NCI-H526 treated with DMSO at 0.1 percent for 48 hours (cell line): Measurements from ENCODE around the gene KLHDC7B.
A peak's percentile ranks its signal among the peaks of the same experiment; 100 is the strongest.

Source experiments
- DNase-seq: peaks from one replicate; lab custom pipeline; 2025; lab: John Stamatoyannopoulos, UW

The KLHDC7B gene

GRCh38 chr22:50573491-50574382 lies 28.0 kb downstream of the KLHDC7B start:
- DNase-seq, result no peak

GRCh38 chr22:50574383-50574755 lies 28.7 kb downstream of the KLHDC7B start:
- DNase-seq, result no peak

GRCh38 chr22:50575426-50575941 lies 29.8 kb downstream of the KLHDC7B start:
- no peak for DNase-seq

GRCh38 chr22:50576070-50576469 lies 30.4 kb downstream of the KLHDC7B start:
- DNase-seq, result peak; percentile 16

- no peak for DNase-seq
Measured at GRCh38 chr22:50576806-50577696, 31.4 kb downstream of the KLHDC7B start.

- DNase-seq, result no peak
Measured at GRCh38 chr22:50577697-50577986, 31.9 kb downstream of the KLHDC7B start.

GRCh38 chr22:50577987-50578775 lies 32.5 kb downstream of the KLHDC7B start, which contains the start of gene CPT1B:
Gene CPT1B, minus strand, starts transcription at chr22:50578427. Its CDS starts 512 bp downstream, at chr22:50577915.
- no peak for DNase-seq

GRCh38 chr22:50578776-50579310 lies 33.1 kb downstream of the KLHDC7B start:
- DNase-seq, result no peak

GRCh38 chr22:50579752-50580151 lies 34.1 kb downstream of the KLHDC7B start:
- DNase-seq, result no peak

GRCh38 chr22:50581031-50581949 lies 35.6 kb downstream of the KLHDC7B start:
- DNase-seq, result no peak

- DNase-seq, result no peak
Measured at GRCh38 chr22:50581950-50582492, 36.3 kb downstream of the KLHDC7B start.

GRCh38 chr22:50582493-50583293 lies 37.0 kb downstream of the KLHDC7B start, which contains the start of gene CHKB:
Gene CHKB, minus strand, starts transcription at chr22:50582849. Its CDS starts 68 bp downstream, at chr22:50582781.
- DNase-seq, result peak; percentile 85

GRCh38 chr22:50583294-50583861 lies 37.7 kb downstream of the KLHDC7B start:
- DNase-seq, result no peak

GRCh38 chr22:50584106-50585096 lies 38.7 kb downstream of the KLHDC7B start:
- peak; percentile 1 for DNase-seq

GRCh38 chr22:50585238-50585637 lies 39.5 kb downstream of the KLHDC7B start:
- DNase-seq, result no peak

- DNase-seq, result no peak
Measured at GRCh38 chr22:50585781-50586180, 40.1 kb downstream of the KLHDC7B start.

GRCh38 chr22:50586416-50586815 lies 40.7 kb downstream of the KLHDC7B start:
- DNase-seq, result no peak

- DNase-seq, result no peak
Measured at GRCh38 chr22:50587407-50587806, 41.7 kb downstream of the KLHDC7B start.
